HG03045 (cell line): ENCODE data around the gene DNPH1.
A peak's percentile ranks its signal among the peaks of the same experiment; 100 is the strongest.

Experiments
- ATAC-seq: cut with Tn5 transposase; IDR thresholded peaks from one replicate; pipeline ENCODE4 v1.9.1; 2021; ENCODE audit warnings: mild to moderate bottlenecking, moderate library complexity; ENCODE audit not compliant: unreplicated experiment

DNPH1 gene

DNA sequence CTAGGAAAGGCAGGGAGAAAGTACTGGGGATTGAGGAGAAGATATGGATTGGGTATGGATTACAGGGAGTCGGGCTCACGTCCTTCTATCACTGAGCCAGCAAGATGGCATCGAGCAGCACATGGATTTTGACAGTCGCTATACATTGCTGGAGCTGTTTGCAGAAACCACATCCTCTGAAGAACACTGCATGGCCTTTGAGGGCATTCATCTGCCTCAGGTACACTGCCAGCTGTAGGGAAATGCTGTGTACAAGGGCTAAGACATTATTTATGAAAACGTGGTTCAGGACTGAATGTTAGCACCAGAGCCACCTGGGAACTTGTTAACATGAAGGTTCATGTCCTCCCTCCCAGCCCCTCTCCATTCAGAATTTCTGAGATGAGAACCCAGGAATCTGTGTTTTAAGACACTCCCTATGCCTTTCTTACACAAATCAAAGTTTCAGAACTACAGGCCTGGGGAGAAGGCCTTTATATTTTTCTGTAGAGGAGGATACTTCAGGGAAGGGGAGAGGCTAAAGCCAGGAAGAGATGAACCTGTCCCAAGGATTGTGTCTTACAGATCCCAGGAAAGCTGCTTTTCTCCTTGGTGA, 43.8 kb downstream of the DNPH1 start:
- no peak for ATAC-seq

DNA sequence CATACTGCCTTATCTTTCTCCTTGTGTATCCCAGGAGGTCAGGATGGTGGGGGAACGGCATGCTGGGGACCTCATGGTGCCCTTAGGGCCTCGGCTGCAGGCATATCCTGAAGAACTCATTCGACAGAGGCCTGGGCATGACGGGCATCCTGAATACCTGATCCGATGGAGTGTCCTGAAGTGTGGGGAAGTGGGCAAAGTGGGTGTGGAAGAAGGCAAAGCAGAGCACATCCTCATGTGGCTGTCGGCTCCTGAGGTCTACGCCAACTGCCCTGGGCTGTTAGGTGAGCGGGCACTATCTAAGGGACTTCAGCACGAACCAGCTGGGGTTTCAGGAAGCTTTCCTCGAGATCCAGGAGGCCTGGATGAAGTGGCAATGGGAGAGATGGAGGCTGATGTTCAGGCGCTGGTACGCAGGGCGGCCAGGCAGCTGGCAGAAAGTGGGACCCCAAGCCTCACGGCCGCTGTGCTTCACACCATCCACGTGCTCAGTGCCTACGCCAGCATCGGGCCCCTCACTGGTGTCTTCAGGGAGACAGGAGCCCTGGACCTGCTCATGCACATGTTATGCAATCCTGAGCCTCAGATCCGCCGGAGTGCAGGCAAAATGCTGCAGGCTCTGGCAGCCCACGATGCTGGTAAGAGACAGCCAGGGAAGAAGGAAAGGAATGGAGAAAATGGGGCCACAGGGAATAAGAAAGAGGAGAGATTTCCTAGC, 44.9 kb downstream of the DNPH1 start:
- no peak for ATAC-seq

DNA sequence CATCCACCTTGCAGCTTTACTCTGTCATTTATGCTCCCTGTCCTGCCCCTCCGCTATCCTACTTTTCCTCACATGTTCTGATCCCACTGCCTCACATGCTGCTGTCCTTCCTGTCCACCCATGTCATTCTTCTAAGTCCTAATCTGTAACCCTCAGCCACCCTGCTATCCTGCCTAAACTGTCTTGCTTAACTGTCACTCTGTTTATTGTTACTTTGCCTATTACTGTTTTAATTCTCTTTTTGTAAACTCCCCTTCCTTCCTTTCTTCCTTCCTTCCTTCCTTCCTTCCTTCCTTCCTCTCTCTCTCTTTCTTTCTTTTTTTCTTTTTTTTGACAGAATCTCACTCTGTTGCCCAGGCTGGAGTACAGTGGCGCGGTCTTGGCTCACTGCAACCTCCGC, 45.8 kb downstream of the DNPH1 start:
- no peak for ATAC-seq

- peak; percentile 90 for ATAC-seq
These were observed 47.1 kb downstream of the DNPH1 start, which contains the start of gene CUL9 for GRCh38 chr6:43181942-43182860. CUL9 (plus strand) TSS chr6:43182196; CDS start chr6:43184311, 2,115 bp downstream.

- ATAC-seq: no peak
These were observed 47.7 kb downstream of the DNPH1 start for GRCh38 chr6:43181621-43181941.

DNA sequence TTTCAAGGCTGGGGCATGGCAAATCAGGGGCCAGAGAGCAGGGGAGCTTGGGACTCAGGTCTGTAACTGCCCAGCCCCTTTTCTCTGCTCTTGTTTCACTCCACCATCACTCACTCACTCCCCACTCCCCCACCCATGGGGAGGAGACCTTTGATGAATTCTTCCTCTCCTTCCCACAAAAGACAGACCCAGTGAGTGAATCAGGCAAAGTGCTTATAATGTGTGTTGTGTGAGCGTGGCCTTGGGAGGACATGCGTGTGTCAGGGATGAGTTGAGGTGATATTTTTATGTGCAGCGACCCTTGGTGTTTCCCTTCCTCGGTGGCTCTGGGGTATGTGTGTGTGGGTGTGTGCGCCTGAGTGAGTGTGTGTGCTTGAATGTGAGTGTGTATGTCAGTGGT, 48.3 kb downstream of the DNPH1 start:
- no peak for ATAC-seq

DNA sequence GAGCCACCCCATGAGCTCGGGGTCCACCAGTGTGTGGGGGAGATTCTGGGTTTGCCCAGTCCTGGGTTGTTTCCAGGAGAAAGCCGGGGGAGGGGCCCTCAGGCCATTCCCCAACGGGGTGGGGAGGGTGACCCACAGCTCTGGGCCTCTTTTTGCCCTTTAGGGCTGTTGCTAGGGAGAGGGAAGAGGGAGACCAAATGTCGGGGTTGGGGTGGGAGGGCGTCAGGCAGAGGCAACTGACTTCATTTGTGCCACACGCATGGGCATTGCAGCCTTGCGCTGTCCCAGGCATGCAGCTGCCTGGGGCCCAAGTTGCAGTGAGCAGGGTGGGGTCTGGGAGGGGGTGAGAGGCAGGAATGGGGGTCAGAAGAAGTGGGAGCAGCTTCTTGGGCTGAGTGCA, 49.2 kb downstream of the DNPH1 start:
- no peak for ATAC-seq

DNA sequence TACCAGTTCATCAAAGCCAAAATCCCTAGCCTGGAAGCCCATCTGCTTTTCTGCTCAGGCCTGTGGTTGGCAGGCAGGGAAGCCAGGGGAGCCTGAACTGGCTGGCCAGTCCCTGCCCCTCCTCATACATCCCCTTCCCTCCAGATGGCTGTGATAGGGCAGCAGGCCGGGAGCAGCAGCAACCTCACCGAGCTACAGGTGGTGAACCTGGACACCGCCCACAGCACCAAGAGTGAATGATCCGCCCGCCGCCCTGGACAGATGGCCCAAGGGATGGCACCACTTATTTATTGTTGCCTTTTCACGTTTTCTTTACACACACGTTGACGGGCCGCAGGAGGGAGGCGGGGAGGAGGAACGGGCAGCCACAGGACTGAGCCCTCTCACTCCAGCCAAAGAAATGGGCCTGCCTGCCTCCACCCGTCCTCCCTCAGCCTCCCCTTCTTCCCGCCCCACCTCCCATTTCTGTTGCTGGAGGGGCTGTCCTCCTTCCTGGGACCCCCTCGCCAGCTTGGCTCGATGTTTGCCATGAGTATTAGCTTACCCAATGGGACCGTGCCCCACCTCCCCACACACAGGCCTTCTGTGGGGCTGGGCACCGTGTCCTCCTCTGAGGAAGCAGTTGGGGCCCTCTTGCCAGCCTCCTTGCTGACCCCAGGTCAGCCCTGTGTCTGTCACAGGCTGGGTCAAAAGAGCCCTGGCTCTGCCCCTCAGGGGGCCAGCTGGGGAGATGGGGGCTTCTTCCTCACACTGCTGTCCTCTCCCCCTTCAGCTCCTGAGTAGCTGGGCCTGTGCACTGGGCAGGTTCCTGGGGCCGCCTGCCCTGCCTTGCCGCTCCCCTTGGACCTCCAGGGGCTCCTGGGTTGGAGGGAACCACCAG, 50.1 kb downstream of the DNPH1 start:
- ATAC-seq: no peak

GRCh38 chr6:43178150-43178549, 51.1 kb downstream of the DNPH1 start:
- ATAC-seq: no peak

- ATAC-seq: no peak
These were observed 52.9 kb downstream of the DNPH1 start for GRCh38 chr6:43176423-43176786.

DNA sequence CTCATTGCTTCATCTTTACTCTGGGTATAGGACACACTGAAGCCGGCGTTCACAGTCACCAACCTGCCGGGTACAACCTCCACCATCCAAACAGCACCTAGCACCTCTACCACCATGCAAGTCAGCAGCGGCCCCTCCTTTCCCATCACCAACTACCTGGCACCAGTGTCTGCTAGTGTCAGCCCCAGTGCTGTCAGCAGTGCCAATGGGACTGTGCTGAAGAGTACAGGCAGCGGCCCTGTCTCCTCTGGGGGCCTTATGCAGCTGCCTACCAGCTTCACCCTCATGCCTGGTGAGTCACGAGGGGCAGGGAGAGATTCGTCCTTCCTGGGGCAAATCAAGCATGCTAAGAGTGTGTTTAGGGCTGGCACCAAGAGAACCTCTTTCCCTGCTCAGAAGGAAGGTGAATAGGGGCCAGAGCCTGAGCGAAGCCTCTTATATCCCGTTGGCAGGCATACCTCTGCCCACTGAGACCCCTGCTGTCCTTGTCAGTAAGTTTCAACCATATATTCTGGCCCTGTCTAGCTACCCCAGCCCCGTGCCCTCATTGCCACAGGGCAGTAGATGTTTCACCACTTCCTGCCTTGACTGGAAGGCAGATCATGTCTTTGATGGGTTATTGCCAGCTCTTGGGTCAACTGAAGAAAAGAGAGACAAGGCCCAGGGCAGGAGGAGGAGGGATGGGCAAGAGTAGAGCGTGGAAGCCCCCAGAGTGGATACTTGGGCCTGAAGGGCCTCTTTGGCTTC, 53.4 kb downstream of the DNPH1 start:
- ATAC-seq: no peak
